ENCODE results near the gene PLCH1. TPM values are rescaled to one million over a fixed set of nuclear protein-coding genes. Genes with fewer than 3 reads are reported as not detected.

The PLCH1 gene
- total and polyA plus RNA-seq, 2 of the 13 experiments (the other 11 are each of a cell fraction or from before 2014, with no cell fraction given) = 2.0 to 3.0 TPM

GRCh38 chr3:155745795-155746550, 1.1 kb upstream of the PLCH1 start (continued):
- TF ChIP-seq, protein P1, sequence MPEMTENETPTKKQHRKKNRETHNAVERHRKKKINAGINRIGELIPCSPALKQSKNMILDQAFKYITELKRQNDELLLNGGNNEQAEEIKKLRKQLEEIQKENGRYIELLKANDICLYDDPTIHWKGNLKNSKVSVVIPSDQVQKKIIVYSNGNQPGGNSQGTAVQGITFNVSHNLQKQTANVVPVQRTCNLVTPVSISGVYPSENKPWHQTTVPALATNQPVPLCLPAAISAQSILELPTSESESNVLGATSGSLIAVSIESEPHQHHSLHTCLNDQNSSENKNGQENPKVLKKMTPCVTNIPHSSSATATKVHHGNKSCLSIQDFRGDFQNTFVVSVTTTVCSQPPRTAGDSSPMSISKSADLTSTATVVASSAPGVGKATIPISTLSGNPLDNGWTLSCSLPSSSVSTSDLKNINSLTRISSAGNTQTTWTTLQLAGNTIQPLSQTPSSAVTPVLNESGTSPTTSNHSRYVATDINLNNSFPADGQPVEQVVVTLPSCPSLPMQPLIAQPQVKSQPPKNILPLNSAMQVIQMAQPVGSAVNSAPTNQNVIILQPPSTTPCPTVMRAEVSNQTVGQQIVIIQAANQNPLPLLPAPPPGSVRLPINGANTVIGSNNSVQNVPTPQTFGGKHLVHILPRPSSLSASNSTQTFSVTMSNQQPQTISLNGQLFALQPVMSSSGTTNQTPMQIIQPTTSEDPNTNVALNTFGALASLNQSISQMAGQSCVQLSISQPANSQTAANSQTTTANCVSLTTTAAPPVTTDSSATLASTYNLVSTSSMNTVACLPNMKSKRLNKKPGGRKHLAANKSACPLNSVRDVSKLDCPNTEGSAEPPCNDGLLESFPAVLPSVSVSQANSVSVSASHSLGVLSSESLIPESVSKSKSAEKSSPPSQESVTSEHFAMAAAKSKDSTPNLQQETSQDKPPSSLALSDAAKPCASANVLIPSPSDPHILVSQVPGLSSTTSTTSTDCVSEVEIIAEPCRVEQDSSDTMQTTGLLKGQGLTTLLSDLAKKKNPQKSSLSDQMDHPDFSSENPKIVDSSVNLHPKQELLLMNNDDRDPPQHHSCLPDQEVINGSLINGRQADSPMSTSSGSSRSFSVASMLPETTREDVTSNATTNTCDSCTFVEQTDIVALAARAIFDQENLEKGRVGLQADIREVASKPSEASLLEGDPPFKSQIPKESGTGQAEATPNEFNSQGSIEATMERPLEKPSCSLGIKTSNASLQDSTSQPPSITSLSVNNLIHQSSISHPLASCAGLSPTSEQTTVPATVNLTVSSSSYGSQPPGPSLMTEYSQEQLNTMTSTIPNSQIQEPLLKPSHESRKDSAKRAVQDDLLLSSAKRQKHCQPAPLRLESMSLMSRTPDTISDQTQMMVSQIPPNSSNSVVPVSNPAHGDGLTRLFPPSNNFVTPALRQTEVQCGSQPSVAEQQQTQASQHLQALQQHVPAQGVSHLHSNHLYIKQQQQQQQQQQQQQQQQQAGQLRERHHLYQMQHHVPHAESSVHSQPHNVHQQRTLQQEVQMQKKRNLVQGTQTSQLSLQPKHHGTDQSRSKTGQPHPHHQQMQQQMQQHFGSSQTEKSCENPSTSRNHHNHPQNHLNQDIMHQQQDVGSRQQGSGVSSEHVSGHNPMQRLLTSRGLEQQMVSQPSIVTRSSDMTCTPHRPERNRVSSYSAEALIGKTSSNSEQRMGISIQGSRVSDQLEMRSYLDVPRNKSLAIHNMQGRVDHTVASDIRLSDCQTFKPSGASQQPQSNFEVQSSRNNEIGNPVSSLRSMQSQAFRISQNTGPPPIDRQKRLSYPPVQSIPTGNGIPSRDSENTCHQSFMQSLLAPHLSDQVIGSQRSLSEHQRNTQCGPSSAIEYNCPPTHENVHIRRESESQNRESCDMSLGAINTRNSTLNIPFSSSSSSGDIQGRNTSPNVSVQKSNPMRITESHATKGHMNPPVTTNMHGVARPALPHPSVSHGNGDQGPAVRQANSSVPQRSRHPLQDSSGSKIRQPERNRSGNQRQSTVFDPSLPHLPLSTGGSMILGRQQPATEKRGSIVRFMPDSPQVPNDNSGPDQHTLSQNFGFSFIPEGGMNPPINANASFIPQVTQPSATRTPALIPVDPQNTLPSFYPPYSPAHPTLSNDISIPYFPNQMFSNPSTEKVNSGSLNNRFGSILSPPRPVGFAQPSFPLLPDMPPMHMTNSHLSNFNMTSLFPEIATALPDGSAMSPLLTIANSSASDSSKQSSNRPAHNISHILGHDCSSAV (CRISPR knock-in tag; IDR thresholded peaks at IDR 0.05; ENCODE audit: borderline replicate concordance) = no peak
- peak; percentile 21; the same call in 1 of the 2 replicates for TF ChIP-seq BCL6 (CRISPR knock-in tag; IDR thresholded peaks at IDR 0.05)
- 0 out of 2 replicates have a peak, but pooled peaks have one; percentile 28 for TF ChIP-seq SOX5 (CRISPR knock-in tag; IDR thresholded peaks at IDR 0.05; ENCODE audit: borderline replicate concordance)
- 0 out of 2 replicates have a peak, but pooled peaks have one; percentile 23 for TF ChIP-seq MED1 (CRISPR knock-in tag; IDR thresholded peaks at IDR 0.05)
- TF ChIP-seq, protein P2, sequence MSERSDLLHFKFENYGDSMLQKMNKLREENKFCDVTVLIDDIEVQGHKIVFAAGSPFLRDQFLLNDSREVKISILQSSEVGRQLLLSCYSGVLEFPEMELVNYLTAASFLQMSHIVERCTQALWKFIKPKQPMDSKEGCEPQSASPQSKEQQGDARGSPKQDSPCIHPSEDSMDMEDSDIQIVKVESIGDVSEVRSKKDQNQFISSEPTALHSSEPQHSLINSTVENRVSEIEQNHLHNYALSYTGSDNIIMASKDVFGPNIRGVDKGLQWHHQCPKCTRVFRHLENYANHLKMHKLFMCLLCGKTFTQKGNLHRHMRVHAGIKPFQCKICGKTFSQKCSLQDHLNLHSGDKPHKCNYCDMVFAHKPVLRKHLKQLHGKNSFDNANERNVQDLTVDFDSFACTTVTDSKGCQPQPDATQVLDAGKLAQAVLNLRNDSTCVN (CRISPR knock-in tag; IDR thresholded peaks at IDR 0.05; ENCODE audit: borderline replicate concordance) = no peak
- no peak for TF ChIP-seq MLLT10 (CRISPR knock-in tag; IDR thresholded peaks at IDR 0.05)

Data from HepG2 (cell line).